ENCODE measurements around the gene FAIM2.
A peak's percentile ranks its signal among the peaks of the same experiment; 100 is the strongest.

Gene FAIM2

DNA sequence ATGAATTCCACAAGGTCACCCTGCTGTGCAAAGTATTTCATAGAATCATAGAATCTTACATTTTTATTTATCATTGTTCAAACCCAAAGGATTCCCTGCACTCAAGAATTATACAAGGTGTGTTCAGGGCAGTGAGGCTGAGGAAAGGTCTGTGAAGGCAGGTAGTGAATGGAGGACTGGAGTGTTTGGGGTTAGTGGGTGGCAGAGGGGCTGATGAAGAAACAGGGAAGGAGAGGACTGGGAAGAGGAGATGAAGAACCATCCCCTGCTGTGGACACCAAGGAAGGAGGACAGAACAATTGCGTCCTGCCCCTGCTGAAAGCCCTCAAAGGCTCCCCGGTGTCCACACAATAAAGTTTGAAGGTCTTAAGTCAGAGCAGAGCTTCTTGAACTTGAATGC lies 50.0 kb downstream of the FAIM2 start:
- DNase-seq: no peak

GRCh38 chr12:49847161-49847560 lies 56.5 kb downstream of the FAIM2 start:
- no peak for DNase-seq

- no peak for DNase-seq
These were observed 57.7 kb downstream of the FAIM2 start for GRCh38 chr12:49846032-49846431.

DNA sequence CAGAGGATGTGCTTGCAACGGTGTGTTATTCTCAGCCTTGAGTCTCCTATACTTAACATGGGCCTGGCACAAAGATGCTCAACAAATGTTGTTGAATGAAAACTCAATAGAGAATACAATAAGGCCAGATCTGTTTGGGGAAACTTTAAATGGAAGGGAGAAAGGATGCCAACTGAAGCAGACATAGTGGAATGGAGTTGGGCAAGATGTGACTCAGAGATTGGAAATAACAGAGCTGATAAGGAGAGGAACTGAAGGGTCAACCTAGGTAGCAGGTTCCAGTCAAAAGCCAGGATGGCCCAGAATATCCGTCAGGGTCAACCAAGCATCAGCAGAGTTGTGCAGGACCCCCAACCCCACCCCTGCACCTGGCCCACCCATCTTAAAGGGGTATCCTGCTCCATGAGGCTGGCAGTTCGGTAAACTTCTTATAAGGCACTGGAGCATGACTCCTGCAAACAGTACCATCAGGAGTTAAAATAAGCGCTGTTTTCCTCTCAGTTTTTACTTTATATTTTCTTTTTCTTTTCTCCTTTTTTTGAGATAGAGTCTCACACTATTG lies 59.7 kb downstream of the FAIM2 start:
- DNase-seq: no peak

DNA sequence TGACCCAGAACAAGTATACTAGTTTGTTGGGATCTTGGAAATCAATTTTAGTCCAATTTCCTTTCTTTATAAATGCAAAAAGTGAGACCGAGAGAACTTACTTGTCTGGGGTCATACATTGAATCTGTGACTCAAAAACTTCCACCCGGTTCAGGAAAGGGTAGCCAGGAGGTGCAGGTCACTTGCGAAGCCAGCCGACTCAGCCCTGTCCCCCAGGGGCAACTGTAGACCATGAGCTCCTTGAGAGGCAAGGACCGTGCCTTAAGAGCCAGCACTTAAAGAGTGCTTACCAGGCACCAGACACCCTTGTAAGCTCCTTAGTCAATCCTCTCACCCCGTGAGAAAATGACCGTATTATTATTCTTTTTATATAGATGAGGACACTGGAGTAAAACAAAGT lies 60.3 kb downstream of the FAIM2 start:
- no peak for DNase-seq

GRCh38 chr12:49842519-49843352 lies 61.0 kb downstream of the FAIM2 start, which contains the start of gene BCDIN3D:
TSS of gene BCDIN3D (minus strand) at chr12:49843106. CDS start at chr12:49843087, 19 bp downstream.
- peak; percentile 95 for DNase-seq

DNA sequence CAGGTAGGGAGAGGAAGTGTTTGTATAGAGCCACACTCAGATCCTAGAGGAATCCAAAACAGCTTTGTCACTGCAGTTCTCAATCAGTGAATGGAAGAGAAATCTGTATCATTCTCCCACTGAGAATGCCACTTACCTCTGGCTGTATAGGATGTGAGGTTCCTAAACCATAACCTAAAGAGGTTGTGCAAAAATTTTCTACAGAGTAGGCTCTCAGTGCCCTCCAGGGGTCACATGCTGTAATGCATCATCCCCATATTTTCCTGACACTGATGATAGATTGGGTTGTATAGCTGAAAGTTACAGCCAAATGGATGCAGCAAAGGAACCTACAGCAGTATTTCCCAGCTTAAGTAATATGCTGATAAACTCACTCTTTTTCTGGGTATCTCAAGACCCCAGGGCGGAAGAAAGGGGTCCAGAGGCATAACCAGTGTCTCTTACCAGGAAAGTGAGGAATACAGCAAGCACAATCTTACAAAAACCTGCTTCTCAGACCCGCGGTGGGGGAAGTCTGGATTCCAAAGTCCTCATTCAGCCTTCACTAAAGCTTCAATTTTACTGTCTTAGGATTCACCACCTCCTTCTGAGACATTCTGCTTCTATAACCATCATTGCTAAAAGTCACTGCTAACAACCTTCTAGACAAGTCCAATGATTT lies 64.6 kb downstream of the FAIM2 start:
- DNase-seq: peak; percentile 35

DNA sequence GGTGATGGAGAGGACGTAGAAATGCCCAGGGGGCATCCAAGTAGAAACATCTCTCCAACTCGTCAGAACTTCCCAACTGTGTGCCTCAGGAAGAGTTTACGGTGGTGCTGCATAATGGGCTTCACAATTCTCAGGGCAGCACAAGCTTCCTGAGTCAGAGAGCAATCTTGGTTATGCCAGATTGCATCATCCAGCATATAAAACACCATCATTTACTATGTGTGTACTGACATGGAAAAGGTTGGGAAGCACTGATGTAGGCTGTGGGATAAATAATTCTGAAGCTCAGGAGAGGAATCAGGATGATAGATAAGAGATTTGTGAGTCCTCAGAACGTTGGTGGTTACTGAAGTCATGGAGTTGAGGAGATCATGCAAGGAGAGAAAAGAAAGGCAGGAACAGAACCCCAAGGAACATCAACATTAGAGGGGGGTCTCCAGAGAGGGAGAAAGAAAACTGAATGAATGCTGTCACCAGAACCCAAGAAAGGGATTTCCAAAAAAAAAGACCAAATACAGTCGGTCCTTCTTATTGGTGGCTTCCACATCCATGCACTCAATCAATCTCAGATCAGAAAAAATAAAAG lies 70.8 kb downstream of the FAIM2 start:
- no peak for DNase-seq

DNA sequence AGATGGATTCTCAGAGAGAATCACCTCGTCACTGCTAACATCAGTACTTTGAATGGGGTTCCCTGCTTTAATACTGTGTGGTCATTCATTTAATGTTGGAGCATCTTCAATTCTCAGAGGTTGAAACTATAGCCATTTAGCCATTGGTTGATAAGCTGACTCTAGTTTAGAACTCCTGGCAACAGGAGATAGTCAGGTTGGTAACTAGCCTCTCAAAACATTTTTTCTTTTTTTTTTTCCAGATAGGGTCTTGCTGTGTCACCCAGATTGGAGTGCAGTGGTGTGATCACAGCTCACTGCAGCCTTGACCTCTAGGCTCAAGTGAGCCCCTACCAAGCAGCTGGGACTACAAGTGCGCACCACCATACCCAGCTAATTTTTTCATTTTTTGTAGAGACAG lies 72.0 kb downstream of the FAIM2 start:
- no peak for DNase-seq

DNA sequence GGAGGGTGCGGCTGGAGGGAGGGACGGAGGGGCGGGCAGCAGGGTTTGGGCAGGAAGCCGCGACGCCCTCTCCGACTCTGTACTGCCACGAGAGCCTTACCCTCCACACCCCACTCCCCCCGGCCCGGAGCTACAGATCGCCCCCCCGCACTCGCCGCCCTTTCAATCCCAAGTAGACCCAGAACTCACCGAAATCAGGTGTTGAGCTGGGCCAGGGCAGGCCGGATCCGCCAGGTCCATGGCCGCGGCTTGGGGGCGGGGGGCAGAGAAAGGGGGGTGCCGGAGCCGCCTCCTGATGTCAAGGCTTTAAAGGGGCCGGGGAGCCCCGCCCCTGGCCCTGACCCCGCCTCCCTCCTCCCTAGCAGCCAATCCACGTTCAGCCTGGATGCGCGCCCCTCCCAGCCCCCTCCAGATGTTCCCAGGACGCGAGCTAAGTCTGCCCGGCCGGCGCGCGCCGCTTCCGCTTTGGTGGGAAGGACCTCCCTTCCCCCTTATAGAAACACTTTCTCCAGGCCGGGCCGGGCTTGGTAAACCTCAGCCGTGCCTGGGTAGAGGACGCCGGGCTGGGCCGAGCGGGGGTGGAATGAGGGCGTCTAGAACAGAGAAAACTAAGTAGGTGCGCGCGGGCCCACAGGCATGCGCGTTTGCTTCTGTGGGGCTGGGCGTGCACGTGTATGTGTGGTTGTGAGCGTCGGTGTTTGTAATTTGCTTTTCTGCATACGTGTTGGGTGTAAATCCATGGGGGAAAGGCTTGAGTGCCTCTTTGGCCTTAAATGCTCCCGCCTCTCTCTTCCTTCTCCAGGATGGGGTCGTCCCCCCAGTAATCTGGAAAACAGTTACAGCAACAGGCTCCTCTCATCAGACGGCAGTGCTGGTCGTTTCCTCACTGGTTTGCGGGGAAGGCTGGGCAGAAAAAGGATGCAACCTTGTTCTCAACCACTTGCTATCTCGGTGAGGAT lies 75.3 kb downstream of the FAIM2 start, which contains the start of gene NCKAP5L:
NCKAP5L (minus strand) TSS at position 281 of the 959 bp plus-strand sequence. CDS start 24,369 bp downstream, outside the sequence.
- peak; percentile 94 for DNase-seq

DNA sequence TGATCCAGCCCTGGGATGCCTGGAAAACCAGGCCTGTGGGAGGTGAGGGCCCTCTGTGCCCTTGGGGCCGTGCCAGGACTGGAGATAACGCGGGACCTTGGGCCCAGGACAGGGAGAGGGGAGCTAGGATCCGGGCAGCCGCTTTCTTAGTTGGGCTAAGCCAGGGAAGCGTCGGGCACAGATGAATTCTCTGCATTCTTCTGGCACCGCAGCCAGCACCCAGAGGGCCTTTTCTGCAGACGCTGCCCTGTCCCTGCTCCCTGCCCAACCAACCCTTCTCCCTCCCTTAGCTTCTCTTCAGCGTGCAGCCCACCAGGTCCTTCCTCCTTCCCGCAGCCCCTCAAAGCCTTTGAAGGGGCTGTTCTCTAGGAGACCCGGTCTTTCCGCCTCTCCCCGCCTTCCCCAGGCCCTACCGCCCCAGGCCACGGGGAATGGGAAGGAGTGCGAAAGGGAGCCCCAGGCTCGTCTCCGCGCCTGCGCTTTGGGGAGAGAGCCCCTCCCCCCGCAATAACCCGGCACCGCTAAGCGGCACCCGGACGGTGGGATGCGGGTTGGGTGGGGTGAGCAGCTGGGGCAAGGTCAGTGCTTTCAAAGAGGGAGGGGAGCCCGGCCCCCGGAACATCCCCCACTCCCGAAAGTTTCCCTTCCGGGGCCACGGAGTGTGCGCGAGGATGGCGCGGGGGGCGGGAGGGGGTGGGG lies 76.2 kb downstream of the FAIM2 start:
- DNase-seq: peak; percentile 60

DNA sequence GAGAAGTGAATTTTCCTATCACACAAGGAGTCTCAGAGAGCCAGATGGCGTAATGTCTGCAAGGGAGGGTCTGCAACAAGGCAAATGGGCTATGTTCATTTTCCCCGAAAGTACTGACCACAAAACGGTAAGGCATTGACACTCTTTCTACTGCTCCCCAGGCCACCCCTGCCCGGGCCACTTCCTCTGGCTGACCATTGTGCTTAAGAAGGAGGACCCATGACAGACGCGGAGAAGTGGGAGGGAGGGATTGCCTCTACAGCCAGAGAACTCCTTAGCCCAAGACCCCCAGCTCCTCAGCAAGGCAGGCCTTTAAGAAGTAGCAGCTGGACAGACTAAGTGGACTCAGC lies 76.7 kb downstream of the FAIM2 start:
- no peak for DNase-seq

GRCh38 chr12:49825971-49826421 lies 77.7 kb downstream of the FAIM2 start:
- no peak for DNase-seq

- no peak for DNase-seq
These were observed 78.2 kb downstream of the FAIM2 start for GRCh38 chr12:49825360-49825970.

DNA sequence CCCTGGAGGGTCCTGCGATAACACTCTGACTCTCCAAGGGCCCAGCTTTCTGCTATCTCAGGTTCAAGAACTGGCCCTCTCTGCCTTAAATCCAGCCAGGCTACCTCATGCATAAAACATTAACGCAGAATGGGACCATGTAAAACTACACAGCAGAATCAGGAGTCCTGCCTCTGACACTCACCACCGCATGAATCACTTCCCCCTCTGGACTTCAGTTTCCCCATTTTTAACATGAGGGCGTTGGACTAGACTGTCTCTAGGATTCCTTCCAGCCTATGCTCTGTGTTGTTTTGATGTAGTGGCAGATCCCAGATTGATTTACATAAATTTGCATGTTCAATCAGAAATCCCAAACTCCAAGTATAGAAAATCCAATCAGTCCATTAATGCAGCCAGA lies 78.8 kb downstream of the FAIM2 start:
- DNase-seq: no peak

DNA sequence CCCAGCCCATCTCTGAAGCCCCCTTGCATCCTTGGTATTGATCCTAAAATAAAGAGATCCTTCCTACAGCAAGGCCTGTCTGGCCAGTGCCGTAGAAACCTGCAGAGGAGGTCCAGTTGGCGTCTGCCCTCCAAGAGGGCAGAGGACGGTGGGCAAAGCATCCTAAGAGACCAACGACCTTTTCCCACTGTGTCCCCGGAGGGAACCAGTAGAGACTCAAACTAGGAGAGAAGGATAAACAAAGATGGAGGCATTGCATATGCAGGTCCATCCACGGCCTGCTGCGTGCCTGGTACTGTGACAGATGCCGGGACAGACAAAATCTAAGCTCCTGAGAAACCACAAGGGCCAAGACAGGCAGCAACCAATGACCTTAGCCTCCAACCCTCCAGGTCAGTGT lies 79.3 kb downstream of the FAIM2 start:
- no peak for DNase-seq

GRCh38 chr12:49823951-49824350 lies 79.7 kb downstream of the FAIM2 start:
- DNase-seq: no peak

DNA sequence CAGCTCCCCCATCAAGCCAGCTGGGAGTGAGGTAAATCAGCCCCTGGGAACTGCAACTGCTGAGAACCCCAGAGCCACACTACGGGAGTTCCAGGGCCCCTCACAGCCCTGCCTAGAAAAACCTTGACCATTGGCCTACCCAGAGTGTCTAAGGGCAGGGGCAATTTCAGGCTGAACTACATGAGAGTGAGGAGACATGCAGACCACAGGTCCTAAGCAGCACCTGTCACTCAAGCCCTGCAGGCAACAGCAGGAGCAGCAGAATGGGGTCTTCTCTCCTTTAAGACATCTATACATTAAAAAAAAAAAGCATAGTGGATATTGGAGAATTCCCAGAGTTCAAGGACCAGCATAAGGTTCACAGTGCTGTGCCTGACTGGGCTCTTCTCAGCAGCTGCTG lies 80.3 kb downstream of the FAIM2 start:
- DNase-seq: no peak

GRCh38 chr12:49821373-49822287 lies 82.1 kb downstream of the FAIM2 start:
- no peak for DNase-seq

DNA sequence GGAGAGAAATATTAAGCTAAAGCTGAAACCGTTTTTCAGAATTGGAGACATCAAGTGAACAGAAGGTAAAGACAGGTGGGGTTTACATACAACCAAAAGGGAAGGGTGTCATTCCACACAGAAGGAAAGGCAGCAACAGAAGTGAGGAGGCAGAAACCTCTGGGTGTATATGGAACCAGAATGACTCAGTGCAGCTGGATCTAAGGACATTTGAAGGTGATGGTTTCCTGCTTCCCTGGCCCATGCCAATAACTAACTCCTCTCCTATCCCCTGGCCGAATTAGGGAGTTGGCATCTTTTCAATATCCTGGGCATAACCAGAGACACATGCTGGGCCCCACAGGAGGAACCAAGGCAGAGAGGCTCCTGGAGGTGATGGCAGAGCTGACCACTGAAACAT lies 83.9 kb downstream of the FAIM2 start:
- DNase-seq: no peak
